ENCODE results near the gene VGF. TPM values are rescaled to one million over a fixed set of nuclear protein-coding genes. Genes with fewer than 3 reads are reported as not detected.
"Not testable (repeated sequence)": the region's sequence is repeated elsewhere in the genome, so short reads cannot be mapped to it uniquely, and the experiment has no call there.

Gene VGF
- total RNA-seq, 1 donor from 2014 or later: 0.37 TPM

- intact Hi-C loops (cut with micrococcal nuclease): loop anchor here (5.0 kb wide), 1 partner anchor 135 kb away; no protein-coding TSS in a partner anchor
These were observed 13.3 kb downstream of the VGF start for GRCh38 chr7:101151908-101152651.

GRCh38 chr7:101140746-101141382 lies 24.5 kb downstream of the VGF start:
- intact Hi-C loops (cut with micrococcal nuclease): no loop called here

DNA sequence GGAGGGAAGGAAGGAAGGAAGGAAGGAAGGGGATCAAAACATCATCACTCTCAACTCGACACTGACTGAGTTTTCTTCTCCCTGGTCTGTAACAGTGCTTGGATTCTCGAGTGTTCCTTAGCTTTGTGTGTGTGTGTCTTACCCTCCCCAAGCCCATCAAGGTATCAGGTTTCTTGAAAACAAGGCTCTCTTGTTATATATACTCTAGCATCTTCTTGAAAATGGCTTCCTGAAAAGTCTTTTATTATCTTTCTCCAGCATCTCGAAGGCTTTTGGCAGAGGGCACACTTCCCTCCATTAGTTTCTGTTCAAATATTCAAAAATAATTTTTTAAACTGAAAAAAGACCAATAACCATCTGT lies 25.1 kb downstream of the VGF start:
- intact Hi-C loops (cut with micrococcal nuclease): no loop called here

DNA sequence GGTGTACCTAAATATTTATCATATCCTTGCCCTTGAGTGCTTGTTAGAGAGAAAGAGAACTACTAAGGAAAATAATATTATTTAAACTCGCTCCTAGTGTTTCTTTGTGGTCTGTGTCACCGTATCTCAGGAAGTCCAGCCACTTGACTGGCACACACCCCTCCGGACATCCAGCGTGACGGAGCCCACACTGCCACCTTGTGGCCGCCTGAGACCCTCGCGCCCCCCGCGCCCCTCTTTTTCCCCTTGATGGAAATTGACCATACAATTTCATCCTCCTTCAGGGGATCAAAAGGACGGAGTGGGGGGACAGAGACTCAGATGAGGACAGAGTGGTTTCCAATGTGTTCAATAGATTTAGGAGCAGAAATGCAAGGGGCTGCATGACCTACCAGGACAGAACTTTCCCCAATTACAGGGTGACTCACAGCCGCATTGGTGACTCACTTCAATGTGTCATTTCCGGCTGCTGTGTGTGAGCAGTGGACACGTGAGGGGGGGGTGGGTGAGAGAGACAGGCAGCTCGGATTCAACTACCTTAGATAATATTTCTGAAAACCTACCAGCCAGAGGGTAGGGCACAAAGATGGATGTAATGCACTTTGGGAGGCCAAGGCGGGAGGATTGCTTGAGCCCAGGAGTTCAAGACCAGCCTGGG lies 27.0 kb downstream of the VGF start:
- intact Hi-C loops (cut with micrococcal nuclease): loop anchor here (1.0 kb wide), 2 partner anchors 16 to 53 kb away; partner anchors contain the start of genes AP1S1 and TRIM56

- intact Hi-C loops (cut with micrococcal nuclease): loop anchor here (1.0 kb wide), 2 partner anchors 17 to 52 kb away; partner anchors contain the start of genes AP1S1 and TRIM56
These were observed 27.6 kb downstream of the VGF start for GRCh38 chr7:101137651-101138212.

DNA sequence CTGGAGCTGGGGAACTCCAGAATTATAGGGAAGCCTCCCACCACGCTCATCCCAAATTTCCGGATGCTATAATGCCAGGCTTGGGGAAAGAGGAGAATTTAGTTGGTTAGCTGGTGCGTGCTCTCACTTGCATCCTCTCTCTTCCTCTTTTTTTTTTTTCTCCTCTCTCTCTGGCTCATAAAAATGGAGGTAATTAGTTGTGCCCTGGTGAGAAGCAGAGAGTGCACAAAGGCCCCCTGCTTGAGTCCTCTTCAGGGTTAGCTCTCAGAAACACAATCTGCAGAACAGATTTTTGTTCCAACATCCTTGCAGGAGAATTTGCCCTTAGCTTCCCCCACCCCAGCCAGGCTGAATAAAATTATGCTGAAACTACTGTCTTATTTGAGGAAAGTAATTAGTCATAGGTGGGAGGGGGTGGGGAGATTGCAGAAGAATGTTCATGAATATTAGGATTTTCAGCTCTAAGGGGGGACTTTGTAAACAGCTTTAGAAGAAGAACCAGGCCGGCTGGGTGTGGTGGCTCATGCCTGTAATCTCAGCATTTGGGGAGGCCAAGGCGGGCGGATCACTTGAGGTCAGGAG lies 30.9 kb downstream of the VGF start:
- intact Hi-C loops (cut with micrococcal nuclease): no loop called here

DNA sequence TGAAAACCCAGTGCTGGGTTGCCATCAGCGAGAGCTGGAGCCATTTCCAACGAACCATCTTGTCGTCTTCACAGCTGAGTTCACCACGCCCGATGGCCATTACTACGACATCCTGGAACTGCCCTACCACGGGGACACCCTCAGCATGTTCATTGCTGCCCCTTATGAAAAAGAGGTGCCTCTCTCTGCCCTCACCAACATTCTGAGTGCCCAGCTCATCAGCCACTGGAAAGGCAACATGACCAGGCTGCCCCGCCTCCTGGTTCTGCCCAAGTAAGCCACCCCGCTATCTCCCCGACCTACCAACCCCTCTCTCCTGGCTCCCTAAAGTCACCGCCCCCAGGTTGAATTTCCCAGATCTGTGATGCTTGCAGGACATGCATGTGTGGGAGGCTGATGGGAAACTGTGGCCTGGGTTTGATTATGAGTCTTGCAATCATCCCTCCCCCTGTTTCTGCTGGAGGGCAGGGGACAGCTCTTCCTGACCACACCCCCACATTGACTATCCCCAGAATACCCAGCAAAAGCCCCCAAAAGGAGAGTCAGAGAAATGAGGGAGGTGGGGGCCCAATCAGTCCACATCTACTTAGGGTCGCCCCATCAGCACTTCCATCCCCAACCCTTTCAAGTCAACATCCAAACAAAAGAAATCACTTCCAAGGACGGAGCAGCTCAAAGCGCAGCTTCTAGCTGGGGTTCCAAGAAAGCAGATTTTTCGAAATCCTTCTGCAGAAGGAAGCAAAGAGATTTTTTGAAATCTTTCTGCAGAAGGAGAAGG lies 31.6 kb downstream of the VGF start:
- intact Hi-C loops (cut with micrococcal nuclease): no loop called here

- intact Hi-C loops (cut with micrococcal nuclease): not testable (repeated sequence)
These were observed 32.5 kb downstream of the VGF start for GRCh38 chr7:101132626-101133600.

GRCh38 chr7:101129603-101130117 lies 35.7 kb downstream of the VGF start:
- intact Hi-C loops (cut with micrococcal nuclease): no loop called here

- intact Hi-C loops (cut with micrococcal nuclease): no loop called here
These were observed 37.1 kb downstream of the VGF start for GRCh38 chr7:101128040-101128834.

DNA sequence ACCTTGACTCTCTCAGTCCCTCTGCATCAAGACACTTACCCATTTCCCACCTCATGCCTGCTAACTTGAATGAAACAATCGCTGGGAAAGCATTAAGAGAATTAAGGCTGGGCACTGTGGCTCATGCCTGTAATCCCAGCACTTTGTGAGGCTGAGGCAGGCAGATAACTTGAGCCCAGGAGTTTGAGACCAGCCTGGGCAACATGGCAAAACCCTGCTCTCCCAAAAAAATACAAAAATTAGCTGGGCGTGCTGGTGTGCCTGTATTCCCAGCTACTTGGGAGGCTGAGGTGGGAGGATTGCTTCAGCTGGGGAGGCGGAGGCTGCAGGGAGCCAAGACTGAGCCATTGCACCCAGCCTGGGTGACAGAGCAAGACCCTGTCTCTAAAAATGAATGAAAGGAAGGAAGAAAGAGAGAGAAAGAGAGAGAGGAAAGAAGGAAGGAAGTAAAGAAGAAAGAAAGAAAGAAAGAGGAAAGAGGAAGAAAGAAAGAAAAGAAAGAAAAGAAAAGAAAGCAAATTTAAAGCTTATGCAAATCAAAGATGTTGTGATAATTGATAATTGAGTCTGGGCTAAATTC lies 37.8 kb downstream of the VGF start:
- intact Hi-C loops (cut with micrococcal nuclease): no loop called here

DNA sequence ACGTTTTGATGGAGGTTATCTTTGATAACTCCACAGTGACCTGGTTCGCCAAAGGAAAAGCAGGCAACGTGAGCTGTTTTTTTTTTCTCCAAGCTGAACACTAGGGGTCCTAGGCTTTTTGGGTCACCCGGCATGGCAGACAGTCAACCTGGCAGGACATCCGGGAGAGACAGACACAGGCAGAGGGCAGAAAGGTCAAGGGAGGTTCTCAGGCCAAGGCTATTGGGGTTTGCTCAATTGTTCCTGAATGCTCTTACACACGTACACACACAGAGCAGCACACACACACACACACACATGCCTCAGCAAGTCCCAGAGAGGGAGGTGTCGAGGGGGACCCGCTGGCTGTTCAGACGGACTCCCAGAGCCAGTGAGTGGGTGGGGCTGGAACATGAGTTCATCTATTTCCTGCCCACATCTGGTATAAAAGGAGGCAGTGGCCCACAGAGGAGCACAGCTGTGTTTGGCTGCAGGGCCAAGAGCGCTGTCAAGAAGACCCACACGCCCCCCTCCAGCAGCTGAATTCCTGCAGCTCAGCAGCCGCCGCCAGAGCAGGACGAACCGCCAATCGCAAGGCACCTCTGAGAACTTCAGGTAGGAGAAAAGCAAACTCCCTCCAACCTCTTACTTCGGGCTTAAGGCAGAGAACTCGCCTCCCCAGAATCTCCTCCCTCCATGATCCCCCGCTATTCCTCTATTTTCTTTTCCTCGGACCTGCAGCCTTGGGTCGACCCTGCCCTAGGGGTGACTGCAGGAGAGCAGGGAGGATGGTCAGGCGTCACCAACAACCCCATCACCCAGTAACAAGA lies 38.5 kb downstream of the VGF start, which contains the start of gene SERPINE1:
Gene SERPINE1 (plus strand): TSS at position 454 of the 809 bp plus-strand sequence. CDS start 1,290 bp downstream, outside the sequence.
- intact Hi-C loops (cut with micrococcal nuclease): no loop called here

GRCh38 chr7:101125989-101126650 lies 39.2 kb downstream of the VGF start:
- intact Hi-C loops (cut with micrococcal nuclease): no loop called here

GRCh38 chr7:101124376-101125056 lies 40.9 kb downstream of the VGF start:
- intact Hi-C loops (cut with micrococcal nuclease): loop anchor here (1.0 kb wide), 1 partner anchor 39 kb away; the partner anchor contains the start of gene TRIM56

DNA sequence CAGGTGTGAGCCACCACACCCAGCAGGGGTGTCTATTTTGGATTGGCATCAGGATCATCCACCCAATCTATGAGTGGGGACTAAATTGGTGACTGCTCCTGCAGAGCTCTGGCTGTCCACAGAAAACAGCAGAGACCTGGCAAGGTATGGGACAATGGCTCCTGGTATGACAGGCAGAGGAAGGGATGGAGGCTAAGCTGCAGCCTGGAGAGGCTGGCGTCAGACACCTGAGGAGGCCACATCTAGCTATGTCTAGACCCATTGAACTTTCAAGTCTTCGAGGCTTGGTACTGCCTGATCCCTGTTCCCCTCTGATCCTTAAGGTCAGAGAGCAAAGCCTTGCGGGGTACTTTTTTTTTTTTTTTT lies 41.7 kb downstream of the VGF start:
- intact Hi-C loops (cut with micrococcal nuclease): loop anchor here (1.0 kb wide), 1 partner anchor 38 kb away; the partner anchor contains the start of gene TRIM56

Data from T-helper 1 cell treated with Interleukin-12 subunit alpha and Interleukin-12 subunit beta and Interleukin-4 antibody, amounts not matched to agents 30 ng/mL and 1 ng/mL, for 36 hours (primary cell).